Left kidney (tissue), 2 donors: ENCODE data around the gene TSSK3. TPM values are rescaled to one million over a fixed set of nuclear protein-coding genes. Genes with fewer than 3 reads are reported as not detected.
"Not testable (repeated sequence)": the region's sequence is repeated elsewhere in the genome, so short reads cannot be mapped to it uniquely, and the experiment has no call there.

ENCODE experiments used
- DNase-seq: peaks from one replicate; pipeline ENCODE4 v3.0.0-alpha.2; 2013
- polyA plus RNA-seq: library from polyadenylated mRNA; unstranded; fragments of 120-200 nt; gene quantifications from one replicate; pipeline ENCODE4 v1.2.1, GENCODE V29; 2013; ENCODE audit not compliant: insufficient read length

Gene TSSK3
- polyA plus RNA-seq, 1 donor, result 7.4 TPM

GRCh38 chr1:32361674-32362473, 465 bp upstream of the TSSK3 start:
- peak; percentile 68 for DNase-seq

- no peak for DNase-seq
These were observed 1.4 kb downstream of the TSSK3 start for GRCh38 chr1:32363713-32364112.

- DNase-seq, result no peak
These were observed 2.5 kb downstream of the TSSK3 start for GRCh38 chr1:32364836-32365235.

DNA sequence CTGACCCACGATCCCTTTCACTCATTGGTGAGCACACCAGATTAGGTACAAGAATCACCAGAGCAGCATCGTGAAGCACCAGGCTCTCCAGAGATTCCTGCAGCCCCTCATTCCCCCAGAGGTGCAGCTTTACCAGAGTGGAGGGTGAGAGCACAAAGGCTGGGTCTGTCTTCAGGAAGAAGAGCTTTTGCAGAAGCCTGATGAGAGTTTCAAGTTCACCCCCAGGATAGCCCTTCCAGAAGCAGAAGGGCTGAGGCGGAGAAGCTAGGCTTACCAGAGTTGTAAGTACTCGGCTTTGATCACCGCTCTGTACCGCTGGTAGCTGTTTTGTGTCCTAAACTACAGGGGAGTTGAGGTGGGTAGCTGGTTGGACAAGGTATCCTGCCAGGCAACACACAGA, 3.1 kb downstream of the TSSK3 start:
- DNase-seq, result no peak

DNA sequence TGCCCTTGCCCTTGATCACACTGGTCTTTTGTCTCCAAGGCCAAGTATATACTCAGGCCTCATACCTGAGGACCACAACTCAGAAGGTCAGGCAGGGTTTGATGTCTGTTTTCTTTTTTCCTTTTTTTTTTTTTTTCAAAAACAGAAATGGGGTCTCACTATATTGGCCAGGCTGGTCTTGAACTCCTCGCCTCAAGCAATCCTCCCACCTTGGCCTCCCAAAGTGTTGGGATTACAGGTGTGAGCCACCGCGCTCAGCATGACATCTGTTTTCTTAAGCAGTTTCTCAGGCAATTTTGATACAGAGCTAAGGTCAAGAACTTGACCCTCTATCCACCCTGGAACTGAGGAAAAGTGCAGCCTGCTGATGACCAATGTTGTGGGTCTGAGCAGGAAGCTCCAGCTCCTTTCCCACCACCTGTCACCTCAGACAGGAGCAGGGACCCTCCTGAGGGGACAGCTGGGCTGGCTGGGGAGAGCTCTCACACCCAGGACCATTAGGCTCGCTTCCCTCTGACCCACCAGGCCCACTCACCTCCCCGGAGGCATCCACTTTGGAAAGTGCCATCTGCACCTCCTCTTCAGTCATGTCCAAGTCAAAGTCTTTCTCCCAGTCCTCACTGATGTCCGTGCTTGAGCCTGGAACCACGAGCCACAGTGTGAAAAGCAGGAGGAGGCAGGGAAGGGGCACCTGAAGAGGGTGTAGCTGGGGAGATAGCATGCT, 5.7 kb downstream of the TSSK3 start:
- no peak for DNase-seq

DNA sequence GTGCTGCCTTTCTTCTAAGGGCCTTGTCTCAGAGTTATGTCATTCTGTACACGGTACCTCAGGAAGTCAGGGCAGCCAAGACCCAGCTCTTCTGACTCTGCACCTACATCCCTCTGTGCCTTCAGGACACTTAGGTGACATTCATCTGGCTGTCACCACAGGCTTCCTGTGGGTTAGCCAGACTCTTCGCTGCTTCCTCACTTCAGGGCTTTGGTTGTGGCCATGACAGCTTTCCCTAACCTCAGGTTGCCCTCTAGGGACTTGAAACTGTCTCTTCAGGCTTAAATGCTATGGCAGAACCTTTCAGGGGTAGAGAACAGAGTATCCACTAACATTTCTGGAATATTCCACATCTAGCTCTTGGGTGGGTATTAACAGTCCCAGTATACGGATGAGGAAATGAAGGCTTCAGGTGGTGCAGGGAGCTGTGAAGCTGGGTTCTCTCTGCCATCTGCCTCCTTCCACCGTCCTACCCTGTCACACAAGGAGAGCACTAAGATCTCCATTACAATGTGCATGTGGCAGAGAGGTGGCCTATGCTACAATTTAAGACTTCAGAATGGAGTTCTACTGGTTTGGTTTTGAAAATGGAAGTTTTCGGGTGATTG, 9.9 kb downstream of the TSSK3 start:
- no peak for DNase-seq

DNA sequence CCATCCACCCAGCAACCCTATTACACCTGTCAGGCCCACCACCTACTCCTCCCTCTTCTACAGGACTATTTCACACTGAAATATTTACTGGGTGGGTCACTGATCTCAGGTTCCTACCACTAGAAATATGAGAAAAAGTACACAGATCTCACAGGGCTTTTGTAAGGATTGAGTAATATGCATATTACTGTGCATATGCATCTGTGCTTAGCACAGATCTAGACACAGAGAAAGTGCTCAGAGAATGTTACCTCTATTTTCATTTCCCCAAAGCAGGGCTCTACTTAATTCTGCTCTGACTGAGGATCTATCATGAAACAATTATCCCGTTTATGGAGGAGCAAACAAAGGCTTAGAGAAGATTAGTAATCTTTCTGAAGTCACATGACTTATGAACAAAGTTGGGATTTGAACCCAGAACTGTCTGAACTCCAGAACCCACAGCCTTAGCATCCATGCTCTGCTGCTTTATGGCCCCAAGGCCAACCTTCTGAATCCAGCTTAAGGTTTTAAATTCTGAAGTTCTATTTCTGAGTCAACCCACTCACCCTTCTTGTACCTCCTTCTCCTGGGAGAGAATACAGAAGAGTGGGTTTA, 11.8 kb downstream of the TSSK3 start:
- DNase-seq, result no peak

GRCh38 chr1:32376199-32376598, 13.9 kb downstream of the TSSK3 start:
- DNase-seq, result no peak

DNA sequence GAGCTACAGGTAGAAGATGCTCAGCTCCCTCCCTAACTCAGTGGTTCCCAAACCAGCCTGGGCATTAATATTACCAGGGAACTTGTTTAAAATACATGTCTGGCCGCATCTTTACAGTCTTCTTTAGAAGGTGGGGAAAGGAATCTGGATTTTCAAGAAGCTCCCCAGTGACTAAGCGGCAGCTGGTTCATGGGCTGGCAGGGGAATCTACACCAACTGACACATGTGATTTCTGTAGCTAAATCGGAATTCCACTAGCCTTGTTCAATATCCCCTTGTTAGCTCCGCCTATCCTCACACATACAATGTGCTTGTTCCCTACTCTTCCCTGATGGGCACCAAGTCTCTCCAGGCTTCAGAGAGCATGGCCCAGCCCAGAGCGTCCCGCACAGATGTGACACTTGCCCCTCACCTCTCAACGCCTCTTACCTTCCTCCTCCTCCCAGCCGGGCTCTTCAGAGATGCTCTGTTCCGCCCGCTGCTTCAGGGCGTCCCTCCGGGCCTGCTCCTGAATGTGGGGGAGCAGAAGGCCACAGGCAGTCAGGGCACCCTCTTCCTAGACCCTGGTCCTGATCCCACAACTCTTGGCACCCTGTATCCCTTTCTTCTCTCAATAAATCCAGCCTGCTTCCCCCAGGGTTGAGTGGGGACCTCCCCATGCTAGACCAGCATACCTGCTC, 15.3 kb downstream of the TSSK3 start:
- no peak for DNase-seq

GRCh38 chr1:32380057-32380456, 17.7 kb downstream of the TSSK3 start:
- DNase-seq, result no peak

GRCh38 chr1:32386676-32387392, 24.5 kb downstream of the TSSK3 start:
- DNase-seq, result peak; percentile 40

- no peak for DNase-seq
These were observed 26.3 kb downstream of the TSSK3 start for GRCh38 chr1:32388641-32389040.

GRCh38 chr1:32390904-32391870, 28.8 kb downstream of the TSSK3 start:
- DNase-seq, result no peak

DNA sequence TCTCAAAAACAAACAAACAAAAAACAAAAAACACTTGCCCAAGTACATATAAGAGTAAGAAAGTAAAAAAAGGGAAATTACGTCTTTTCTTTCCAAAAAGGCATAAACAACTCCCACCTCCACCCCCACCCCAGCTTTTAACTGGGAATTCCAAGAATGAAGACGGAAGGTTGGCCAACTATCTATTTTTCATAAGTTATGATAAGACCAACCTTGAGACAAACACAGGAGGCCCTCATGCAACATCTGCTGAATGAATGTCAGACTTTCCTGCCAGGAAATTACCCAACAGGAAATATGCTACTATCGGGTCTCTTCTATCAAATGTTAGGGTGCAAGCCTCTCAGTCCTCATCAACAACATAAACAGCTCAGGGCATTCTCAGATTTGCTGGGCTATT, 30.0 kb downstream of the TSSK3 start:
- no peak for DNase-seq

DNA sequence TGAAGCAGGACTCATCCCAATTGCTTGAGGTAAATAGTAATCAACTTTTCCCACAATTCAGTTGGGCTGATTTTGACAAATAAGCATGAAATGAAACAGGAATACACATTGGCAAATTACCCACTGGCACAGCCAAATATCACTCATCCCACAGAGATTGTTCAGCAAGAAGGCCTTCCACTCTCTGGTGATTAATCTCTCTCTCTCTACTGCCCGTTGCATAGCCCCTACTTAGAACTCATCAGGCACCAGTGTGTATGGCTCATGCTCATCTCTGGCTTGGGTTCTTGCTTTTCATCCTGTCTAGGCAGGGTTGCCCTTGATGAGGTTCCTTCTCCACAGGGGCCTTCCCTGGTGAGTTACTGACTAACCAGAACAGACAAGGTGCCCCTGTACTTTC, 30.8 kb downstream of the TSSK3 start:
- DNase-seq, result no peak

- DNase-seq, result peak; percentile 55
These were observed 31.4 kb downstream of the TSSK3 start for GRCh38 chr1:32393832-32394140.

DNA sequence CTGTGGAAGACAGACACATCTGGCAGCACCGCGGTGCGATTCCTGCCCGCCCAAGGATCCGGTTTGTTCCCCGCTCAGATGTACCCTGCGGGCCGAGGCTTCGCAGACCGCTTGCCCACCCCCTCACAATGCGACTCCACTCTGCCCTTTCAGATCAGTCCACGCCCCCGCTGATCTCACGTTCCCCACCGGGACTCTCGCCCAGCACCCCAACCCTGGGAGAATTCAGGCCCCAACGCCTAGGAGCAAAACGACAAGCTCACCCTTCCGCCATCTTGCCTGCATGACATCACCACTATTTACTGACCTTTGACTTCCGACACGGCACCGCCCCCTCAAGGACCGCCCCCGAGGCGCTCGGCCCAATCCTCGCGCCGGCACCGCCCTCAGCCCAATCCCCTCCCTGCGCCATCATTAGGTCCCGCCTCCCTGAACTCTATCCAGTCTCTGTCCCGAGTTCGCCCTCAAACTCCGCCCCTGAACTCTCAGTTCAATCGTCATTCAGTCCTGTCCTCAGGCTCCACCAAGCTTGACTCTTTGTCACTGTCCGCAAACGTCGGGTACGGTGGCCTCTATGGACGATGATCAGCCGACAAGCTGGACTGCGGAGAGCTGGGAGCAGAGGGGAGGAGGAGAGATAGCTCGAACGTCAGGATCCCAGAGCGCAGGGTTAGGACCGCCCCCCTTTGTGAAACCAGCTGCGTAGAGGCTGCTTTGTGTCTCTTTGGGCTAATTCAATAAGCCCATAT, 32.0 kb downstream of the TSSK3 start, which contains the start of gene BSDC1:
BSDC1 (minus strand) TSS at position 301 of the 749 bp plus-strand sequence; CDS start at position 274, 27 bp downstream.
- DNase-seq, result peak; percentile 100

GRCh38 chr1:32394890-32395432, 32.6 kb downstream of the TSSK3 start:
- DNase-seq, result no peak

- not testable (repeated sequence) for DNase-seq
These were observed 34.2 kb downstream of the TSSK3 start for GRCh38 chr1:32396524-32396923.
